Measurements from ENCODE around the gene ROBO4.

Gene ROBO4

GRCh38 chr11:124876818-124877630 is 20.6 kb downstream of the ROBO4 start:
- ChIA-PET CTCF (interaction anchor here (0.5 to 1.5 kb wide), 15 partner anchors 8 to 729 kb away, joined by 3 to 13 read pairs (median 4); partner anchors contain the start of genes CCDC15 and ROBO3), POLR2A (ENCODE audit: low non-redundant PET) (interaction anchor here (0.6 to 1.3 kb wide), 5 partner anchors 11 to 77 kb away, joined by 4 to 11 read pairs (median 6); partner anchors contain the start of gene CCDC15)
- no peak for TF ChIP-seq CTCF (conservative IDR thresholded peaks at IDR 0.05; ENCODE audit: low read depth)
- DNase-seq (ENCODE audit: low spot score), result no peak
- H3K27ac ChIP-seq, result peak overlapping the region; percentile 86

GRCh38 chr11:124875943-124876817 is 21.5 kb downstream of the ROBO4 start:
- TF ChIP-seq CTCF (conservative IDR thresholded peaks at IDR 0.05; ENCODE audit: low read depth), result peak; percentile 89
- POLR2A ChIA-PET (ENCODE audit: low non-redundant PET), result interaction anchor here (0.5 to 1.3 kb wide), 6 partner anchors 10 to 78 kb away, joined by 3 to 11 read pairs (median 5); partner anchors contain the start of gene CCDC15
- CTCF ChIA-PET, result interaction anchor here (0.5 to 1.5 kb wide), 18 partner anchors 9 to 1396 kb away, joined by 3 to 13 read pairs (median 3); partner anchors contain the start of genes CCDC15 and ROBO3
- peak; percentile 85 for DNase-seq (ENCODE audit: low spot score)
- peak overlapping the region; percentile 86 for H3K27ac ChIP-seq

- CTCF ChIA-PET, result interaction anchor here (0.6 to 1.5 kb wide), 7 partner anchors 9 to 1396 kb away, joined by 3 to 13 read pairs (median 3); partner anchors contain the start of genes CCDC15 and ROBO3
- POLR2A ChIA-PET (ENCODE audit: low non-redundant PET), result interaction anchor here (0.5 to 1.3 kb wide), 2 partner anchors 9 to 72 kb away, joined by 3 to 4 read pairs; no protein-coding TSS in a partner anchor
These were observed 22.3 kb downstream of the ROBO4 start for GRCh38 chr11:124875401-124875800.

GRCh38 chr11:124874571-124875255 is 23.0 kb downstream of the ROBO4 start:
- no peak overlapping the region for H3K27ac ChIP-seq
- no peak for DNase-seq (ENCODE audit: low spot score)
- ChIA-PET CTCF (no interaction called here), POLR2A (ENCODE audit: low non-redundant PET) (no interaction called here)
- TF ChIP-seq CTCF (conservative IDR thresholded peaks at IDR 0.05; ENCODE audit: low read depth), result no peak

More at GRCh38 chr11:124875401-124875800, 22.3 kb downstream of the ROBO4 start:
- H3K27ac ChIP-seq, result peak overlapping the region; percentile 86; the same call in 1 of the 2 replicates
- no peak for DNase-seq (ENCODE audit: low spot score)
- no peak for TF ChIP-seq CTCF (conservative IDR thresholded peaks at IDR 0.05; ENCODE audit: low read depth)

GRCh38 chr11:124873951-124874350 is 23.7 kb downstream of the ROBO4 start:
- ChIA-PET POLR2A (ENCODE audit: low non-redundant PET) (no interaction called here), CTCF (no interaction called here)
- no peak for TF ChIP-seq CTCF (conservative IDR thresholded peaks at IDR 0.05; ENCODE audit: low read depth)
- DNase-seq (ENCODE audit: low spot score), result no peak
- no peak overlapping the region for H3K27ac ChIP-seq
